Activated CD8-positive, alpha-beta memory T cell treated with anti-CD3 and anti-CD28 coated beads for 4 hours (primary cell): ENCODE measurements around the gene LAMA5.

ENCODE experiments used
- DNase-seq, 2 donors: peaks; one replicate each; pipeline ENCODE4 v3.0.0-alpha.2; 2020; ENCODE audit warnings: low read depth in 2 of 2

LAMA5 gene

DNA sequence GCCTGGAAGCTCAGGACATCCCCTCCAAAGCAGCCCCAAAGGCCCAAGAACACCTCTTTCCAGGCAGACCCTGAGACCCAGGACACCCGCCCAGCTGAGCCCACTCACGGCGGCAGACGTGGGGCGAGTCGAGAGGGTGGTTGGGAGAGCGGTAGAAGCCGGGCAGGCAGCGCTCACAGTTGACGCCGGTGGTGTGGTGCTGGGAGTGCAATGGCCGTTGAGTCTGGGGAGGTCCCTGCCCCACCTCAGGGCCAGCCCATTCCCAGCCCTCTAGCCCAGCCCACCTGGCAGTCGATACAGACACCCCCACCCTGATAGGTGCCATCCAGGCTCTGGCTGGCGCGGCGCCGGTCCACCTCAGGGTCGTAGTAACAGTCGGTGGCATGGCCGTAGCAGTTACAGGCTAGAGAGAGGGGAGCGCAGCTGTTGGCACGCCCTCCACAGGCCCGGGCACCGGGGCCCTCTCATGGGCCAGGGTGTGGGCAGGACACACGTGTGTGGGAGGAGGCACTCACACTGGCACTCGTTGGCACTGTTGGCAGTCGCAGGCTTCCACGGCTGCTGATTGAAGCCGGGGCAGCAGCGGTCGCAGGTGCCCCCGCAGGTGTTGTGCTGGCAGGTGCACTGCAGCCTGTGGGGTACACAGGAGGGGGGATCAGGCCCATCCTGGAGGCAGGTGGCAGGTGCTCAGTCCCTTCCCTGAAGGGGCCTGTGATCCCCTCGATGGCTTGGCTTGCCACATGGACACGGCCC, 20.5 kb downstream of the LAMA5 start:
- DNase-seq = no peak

DNA sequence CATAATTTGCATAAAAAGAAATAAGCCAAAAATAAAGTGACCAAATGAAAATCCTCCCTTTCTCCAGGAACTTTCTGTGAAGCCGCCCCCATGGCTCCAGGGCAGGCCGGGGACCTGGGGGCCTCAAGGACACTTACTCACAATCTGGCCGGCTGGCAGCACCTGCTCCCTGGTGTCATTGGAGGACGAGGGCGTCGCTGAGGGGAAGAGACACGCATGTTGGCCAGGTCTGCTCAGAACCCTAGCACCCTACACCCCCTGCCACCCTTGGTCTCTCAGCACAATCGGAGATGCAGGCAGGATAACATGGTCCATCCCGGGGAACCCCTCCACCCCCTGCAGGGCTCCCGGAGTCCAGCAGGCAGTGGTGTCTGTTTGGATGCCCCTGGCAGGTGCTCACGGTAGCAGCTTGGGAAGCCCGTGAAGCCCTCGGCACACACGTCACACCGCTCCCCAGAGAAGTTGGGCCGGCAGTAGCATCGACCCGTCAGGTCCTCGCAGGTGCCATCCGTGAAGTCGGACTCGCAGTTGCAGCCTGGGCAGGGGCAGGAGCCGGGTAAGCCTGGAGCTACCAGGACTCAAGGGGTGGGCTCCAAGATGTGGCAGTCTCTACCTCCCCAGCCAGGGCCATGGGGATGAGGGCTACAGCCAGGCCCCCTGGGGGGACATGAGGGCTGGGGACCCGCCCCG, 21.3 kb downstream of the LAMA5 start:
- DNase-seq = no peak

DNA sequence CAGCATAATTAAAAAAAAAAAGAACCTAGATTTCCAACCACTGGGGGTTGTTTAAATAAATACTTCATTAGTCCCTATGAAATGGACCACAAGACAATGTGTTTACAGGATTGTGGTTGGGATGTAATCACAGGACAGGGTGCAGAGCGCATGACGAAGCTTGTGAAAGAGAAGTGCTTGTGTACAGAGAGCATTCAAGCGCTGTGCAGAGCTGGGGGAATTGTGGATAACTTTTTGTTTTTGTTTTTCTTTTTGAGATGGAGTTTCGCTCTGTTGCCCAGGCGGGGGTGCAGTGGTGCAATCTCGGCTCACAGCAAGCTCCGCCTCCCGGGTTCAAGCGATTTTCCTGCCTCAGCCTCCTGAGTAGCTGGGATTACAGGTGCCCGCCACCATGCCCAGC, 22.3 kb downstream of the LAMA5 start:
- DNase-seq = no peak

DNA sequence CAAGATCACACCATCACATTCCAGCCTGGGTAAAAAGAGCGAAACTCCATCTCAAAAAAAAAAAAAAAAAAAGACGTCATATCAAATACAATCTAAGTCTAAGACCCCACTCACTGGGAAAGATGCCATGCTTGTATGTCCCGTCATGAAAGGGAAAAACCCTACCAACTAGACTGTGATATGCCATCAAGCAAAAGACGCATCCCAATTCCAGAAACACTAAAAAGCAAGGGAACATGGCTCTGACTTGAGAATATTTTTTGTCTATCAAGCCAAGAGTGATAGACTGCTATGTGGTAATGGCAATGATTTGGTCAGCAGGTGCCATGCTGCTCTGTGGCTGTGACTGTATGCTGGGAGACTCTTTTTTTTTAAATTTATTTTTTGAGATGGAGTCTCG, 23.0 kb downstream of the LAMA5 start:
- no peak for DNase-seq

DNA sequence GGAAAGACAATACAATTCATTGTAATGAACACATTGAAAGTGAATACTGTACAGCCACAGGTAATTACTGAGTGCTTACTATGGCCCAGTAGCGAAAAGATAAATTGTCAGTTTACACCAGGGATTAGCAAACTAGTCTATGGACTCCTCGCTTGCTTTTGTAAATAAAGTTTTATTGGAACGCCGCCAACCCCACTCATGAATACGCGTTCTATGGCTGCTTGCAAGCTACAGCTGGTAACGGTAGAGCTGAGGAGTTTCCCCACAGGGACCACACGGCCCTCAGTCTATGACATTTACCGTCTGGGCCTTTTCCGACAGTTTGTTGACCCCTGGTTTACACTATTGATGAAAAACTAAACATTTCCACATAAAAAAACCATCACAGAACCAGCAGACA, 24.2 kb downstream of the LAMA5 start:
- no peak for DNase-seq

DNA sequence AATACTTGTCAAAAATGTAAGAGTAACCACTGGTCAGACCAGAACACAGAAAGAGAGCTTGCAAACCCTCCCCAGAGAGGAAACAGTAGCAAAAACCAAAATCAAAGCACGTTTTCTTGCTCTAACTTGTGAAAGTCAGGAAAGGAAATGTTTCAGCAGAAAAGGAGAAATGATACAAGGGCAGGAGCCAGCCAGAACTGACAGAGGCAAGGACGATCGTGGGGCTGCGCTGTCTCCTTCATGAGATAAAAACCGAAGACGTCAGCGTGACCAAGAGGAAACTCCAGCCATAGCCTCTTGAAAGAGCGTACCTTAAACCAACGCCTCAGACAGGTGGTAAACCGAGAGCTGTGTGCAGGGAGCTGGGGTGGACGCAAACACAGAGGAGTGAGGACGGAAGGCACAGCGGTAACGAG, 27.5 kb downstream of the LAMA5 start:
- DNase-seq = no peak

DNA sequence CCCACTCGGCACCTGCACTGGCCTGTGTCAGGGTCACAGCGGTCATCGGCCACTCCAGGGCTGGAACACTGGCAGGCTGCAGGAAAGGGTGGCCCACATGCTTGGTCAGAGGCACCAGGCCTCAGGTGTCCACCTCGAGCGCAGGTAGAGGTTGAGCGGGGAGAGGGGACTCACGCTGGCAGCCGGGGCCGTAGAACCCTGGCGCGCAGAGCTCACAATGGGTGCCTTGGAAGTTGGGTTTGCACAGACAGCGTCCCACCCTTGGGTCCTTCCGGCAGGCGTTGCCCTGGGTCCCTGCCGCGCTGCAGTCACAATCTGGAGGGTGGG, 28.9 kb downstream of the LAMA5 start:
- no peak for DNase-seq

DNA sequence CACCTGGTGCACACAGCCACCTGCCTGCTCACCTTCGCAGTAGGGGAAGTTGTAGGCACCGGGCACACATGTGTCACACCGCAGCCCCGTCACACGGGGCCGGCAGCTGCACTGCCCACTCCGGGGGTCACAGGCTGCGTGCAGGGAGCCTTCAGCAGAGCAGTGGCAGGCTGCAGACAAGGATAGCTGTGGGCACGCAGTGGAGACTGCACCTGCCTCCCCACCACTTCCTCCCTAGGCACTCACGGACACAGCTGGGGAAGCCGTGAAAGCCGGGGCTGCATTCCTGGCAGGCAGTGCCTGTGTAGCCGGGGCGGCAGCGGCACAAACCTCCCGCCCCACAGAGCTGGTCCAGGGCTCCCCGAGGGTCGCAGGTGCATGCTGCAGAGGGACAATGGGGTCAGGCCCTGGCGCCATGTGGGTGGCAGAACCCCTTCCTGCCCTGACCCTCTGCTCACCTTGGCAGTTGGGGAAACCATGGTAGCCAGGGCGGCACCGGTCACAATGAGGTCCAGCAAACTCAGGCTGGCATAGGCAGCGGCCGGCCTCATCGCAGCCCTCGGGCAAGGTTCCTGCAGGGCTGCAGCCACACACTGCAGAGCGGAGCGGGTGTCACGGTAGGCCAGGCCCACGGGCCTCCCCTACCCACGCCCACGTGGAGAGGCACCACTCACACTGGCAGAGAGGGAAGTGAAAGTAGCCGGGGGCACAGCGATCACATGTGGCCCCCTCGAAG, 29.4 kb downstream of the LAMA5 start:
- DNase-seq = no peak

DNA sequence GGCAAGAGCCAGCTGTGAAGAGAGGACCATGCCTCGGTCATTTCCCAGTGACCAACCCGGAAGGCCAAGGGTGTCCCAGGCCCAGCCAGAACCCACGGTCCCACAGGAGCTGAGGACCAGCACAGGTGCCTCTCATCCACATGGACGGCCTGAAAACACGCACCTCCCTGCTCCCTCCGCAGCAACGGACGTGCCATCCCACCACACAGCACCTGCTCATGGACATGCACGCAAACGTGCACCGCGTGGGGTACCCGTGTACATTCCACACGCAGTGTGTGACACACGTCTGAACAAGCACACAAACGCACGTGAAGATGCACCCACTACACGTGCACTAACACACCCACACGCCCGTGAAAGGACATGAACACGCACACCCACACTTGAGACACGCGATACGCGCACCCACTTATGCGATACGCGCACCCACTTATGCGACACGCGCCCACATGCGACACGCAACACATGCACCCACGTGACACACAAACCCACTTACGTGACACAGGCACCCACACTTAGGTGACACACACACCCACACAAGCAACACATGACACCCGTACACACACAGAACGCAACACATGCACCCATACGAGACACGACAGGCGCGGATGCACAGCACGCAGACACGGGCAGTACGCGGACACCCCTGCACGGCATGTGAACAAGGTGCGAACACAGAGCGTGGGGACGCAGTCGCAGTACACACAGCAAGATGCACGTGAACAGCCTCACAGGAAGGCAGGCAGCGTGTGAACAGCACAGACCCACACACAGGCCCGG, 30.1 kb downstream of the LAMA5 start:
- no peak for DNase-seq

DNA sequence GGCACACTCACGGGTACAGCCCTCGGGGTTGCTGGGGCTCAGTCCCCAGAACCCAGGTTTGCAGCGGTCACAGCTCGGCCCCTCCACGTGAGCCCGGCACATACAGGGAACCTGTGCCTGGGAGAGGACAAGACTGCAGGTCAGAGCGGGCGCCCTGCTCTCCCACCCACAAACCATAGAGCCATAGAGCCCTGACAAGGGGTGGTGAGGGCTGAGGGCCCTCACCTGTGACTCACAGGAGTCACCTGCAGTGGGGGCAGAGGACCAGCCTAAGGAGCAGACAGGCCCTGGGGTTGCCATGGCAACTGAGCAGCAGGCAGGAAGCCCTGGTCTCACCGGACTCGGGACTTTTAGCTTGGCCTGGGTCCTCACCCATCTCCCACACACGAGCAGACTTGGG, 30.8 kb downstream of the LAMA5 start:
- no peak for DNase-seq

DNA sequence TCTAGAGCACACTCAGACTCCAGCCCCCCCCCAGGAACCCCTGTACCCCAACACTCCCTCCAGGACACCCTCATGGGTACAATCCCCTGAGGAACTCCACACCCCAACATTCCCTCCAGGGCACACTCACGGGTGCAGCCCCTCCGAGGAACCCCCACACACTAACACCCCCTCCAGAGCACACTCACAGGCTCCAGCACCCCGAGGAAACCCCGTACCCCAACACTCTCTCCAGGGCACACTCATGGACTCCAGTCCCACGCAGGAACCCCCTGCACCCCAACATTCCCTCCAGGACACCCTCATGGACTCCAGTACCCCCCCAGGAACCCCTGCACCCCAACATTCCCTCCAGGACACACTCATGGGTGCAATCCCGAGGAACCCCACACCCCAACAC, 31.6 kb downstream of the LAMA5 start:
- no peak for DNase-seq

DNA sequence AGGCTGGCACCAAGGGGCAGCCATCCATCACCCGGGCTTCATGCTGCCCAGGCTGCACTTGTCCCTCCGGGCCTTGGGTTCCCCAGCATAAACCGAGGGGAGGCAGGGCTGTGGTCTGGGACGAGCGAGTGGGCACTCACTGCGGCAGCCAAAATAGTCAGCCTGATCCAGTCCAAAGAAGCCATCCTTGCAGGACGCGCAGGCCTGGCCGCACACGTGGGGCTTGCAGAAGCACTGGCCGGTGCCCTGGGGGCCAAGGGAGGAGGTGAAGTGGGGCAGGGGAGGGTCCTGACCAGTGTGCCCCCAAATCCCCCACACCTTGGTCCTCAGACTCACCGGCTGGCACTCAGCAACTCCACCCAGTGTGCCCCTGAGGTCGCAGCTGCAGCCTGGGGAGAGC, 32.2 kb downstream of the LAMA5 start:
- DNase-seq = no peak

DNA sequence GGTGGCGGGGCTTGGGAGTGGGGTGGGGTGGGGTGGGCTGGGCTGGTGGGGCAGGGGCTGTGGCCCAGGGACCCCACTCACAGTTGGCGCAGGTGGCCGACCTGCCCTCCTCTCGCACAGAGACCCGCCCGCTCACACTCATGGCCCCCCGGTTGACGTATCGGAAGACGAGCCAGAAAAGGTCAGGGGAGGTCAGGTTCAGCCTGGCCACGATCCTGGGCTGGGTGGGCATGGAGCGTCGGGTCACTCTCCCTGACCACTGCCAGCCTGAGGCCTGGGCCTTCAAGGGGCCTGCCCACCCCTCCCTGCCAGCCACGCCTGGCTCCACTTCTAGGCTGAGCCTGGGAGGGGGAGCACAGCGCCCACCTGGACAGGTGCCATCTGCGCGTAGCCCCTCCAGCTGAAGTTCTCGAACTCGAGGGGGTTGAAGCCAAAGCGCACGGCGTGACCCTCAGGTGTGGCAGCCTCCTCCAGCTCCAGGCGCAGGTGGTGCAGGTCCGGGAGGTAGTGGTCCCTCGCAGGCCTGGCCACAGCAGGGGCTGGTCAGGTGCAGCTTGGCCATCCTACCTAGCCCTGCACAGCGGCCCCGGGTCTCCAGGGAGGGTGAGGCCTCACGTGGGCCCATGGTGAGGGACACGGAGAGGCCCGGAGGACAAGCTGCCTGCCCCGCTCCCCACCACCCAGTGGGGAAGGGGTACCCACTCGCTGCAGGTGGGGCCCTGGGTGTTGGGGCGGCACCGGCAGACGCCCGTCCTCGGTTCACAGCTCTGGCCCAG, 33.1 kb downstream of the LAMA5 start:
- DNase-seq = no peak

DNA sequence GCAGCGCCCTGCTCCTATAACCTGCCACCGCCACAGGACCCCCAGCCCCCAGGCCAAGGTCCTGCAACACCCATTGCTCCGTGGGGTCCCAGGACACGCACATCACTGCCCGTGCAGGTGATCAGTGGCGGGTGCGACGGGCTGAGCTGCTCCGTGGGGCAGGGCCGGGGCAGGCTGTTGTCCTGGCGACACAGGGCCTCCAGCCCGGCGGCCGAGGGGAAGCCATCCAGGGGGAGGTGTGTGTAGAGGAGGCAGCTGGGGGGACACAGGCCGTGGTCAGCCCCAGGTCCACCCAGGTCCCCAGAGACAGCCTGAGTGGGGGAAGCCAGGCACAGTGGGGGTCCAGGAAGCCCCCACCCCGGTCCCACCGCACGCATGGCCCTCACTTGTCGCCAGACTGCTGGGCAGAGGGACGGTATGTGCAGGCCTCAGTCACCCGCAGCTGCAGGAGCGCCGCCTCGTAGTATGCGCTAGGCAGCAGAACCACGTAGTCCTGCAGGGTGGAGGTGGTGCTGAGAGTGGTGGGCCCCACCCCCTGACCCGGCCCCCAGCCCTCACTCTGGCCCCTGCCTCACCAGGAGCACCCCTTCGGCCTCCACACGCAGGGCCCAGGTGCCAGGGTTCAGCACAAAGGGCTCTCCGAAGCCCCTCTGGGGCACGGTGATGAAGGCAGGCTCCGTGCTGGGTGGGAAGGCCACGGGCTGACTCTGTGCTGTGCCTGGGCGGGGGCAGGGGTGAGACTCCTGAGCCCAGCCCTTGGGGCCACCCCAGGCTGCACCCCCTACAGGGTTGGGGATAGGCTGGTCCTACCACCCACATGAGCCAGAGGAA, 33.9 kb downstream of the LAMA5 start:
- DNase-seq = no peak

DNA sequence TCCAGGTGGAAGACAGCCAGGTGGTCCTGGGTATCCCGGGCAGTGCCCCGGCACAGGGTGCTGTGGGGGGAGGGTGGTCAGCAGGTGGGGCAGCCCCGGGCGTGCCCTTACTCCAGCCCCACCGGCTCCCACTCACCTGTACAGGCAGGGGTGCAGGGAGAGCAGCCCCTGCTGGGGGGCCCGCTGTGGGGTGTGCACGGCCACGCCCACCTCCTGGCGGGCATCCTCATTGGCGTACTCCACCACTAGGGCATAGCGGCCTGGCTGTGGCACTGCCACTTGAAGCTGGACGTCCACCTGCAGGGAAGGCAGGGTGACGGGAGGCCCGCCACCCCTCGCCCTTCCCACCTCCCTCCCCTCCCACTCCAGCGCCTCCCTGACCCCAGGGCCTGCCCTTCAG, 34.7 kb downstream of the LAMA5 start:
- no peak for DNase-seq

DNA sequence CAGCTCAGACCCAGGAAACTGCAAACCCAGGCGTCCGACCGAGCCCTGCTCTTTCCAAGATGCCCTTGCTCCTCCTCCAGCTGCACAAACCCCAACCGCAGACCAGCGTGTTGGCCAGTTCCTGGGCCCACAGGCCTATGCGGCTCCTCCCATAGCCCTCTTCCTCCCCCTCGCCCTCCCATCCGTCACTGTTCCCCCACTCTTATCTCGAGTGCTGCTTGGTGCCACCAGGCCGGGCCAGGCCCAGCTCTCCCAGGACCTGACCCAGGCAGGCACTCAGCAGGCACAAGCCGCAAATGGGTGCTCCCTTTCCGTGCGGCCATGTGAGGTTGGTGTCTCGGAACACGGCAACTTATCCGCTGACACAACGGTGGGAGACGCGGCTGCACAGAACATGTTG, 35.8 kb downstream of the LAMA5 start:
- DNase-seq = no peak

DNA sequence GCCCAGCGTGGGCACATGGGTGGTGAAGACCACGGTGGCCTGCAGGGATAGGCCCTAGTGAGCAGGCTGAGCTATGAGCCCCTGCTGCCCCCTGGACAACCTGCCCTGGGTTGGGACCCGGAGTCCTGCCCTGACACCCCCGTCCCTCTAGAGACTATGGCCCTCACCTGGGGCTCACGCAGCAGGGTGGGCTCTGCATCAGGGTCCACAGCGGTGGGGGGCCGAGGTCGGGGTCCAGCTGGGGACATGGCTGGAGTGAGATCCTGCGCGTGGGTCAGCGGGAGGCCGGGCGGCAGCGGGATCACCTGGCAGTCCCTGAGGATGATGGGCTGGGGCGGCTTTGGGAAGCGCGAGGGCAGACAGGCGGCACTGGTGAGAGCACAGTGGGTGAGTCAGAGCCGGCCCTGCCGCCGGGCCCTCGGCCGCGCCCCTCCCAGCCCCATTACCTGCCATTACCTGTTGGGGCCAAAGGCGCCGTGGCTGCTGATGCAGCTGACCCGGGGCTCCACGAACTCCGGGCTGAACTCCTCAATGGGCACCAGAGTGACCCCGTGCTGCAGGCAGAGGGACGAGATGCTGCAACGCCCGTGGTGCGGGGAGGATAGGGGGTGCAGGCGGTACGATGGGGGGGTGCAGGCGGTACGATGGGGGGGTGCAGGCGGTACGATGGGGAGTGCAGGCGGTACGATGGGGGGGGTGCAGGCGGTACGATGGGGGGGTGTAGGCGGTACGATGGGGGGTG, 36.4 kb downstream of the LAMA5 start:
- no peak for DNase-seq

DNA sequence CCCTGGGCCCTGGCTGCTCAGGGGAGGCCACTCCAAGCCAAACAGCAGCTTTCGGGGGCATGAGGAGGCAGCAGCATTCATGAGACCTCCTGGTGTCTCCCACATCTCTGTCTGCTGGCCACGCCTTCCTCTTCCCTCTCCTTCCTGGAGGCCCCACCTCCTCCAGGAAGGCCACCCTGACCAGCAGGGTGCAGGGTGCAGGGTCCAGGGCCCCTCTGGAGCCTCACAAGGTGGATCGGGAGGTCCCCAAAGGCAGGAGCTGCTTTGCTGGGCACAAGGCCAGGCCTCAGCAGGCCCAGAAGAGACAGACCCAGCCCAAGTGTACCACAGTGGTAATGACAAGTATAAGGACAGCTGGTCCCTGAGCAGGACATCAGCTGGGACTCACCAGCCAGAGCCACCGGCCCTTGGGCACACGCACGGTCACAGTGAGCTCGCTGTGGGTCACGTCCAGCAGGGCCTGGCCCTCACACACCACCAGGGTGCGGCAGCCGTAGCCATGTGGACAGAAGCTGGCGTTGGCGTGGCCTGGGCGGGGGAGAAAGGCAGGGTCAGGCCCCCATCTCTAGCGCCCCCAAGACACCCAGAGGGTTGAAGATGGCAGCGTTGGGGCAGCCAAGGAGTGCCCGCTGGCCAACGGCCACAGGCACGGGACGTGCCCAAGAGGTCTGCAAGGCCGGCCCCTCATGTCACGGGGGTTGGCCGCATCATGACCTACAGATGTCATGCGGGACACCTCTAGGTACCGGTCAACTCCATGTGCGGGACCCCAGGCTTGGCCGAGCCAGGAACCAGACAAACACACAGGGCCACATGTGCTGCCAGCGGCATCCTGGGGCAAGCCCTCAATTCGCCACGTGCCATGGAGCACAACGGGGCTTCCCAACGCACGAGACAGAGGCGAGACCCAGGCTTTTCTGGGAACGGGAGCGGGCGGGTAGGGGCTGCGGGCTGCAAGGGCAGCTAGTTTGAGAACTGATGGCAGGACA, 37.4 kb downstream of the LAMA5 start:
- no peak for DNase-seq
